GM10266 (cell line): ENCODE data around the gene ZNHIT2.

Source experiments
- DNase-seq: peaks from one replicate; pipeline ENCODE4 v3.0.0; 2012; ENCODE audit errors: extremely low spot score
- TF ChIP-seq, protein P1 (sequence below): IDR thresholded peaks from 2 replicates; pipeline ENCODE4 v1.5.1; 2012; ENCODE audit warnings: mild to moderate bottlenecking, low read depth; ENCODE audit not compliant: control insufficient read depth, insufficient read depth; ENCODE audit errors: missing control alignments

The ZNHIT2 gene

DNA sequence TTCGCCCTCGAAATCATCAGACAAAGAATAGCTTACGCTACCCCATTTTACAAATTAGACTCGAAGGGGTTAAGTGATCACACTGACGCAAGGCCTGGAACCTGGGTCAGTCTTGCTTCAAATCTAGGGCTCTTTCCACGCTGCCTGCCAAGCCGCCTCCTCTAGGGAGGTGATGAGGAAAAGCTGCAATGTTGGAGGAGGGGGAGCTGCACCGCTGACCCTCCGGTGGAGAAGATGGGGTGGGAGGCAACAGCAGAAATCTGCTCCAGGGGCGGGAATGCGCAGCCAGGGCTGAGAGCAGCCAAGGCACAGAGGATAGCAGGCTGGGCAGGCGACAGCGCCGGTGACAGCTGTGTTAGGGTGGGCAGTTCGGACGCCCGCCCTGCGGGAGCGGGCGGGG is 16.2 kb upstream of the ZNHIT2 start:
- DNase-seq: no peak
- TF ChIP-seq, protein P1, sequence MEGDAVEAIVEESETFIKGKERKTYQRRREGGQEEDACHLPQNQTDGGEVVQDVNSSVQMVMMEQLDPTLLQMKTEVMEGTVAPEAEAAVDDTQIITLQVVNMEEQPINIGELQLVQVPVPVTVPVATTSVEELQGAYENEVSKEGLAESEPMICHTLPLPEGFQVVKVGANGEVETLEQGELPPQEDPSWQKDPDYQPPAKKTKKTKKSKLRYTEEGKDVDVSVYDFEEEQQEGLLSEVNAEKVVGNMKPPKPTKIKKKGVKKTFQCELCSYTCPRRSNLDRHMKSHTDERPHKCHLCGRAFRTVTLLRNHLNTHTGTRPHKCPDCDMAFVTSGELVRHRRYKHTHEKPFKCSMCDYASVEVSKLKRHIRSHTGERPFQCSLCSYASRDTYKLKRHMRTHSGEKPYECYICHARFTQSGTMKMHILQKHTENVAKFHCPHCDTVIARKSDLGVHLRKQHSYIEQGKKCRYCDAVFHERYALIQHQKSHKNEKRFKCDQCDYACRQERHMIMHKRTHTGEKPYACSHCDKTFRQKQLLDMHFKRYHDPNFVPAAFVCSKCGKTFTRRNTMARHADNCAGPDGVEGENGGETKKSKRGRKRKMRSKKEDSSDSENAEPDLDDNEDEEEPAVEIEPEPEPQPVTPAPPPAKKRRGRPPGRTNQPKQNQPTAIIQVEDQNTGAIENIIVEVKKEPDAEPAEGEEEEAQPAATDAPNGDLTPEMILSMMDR: no peak

- TF ChIP-seq, protein P1: no peak
- DNase-seq: no peak
Measured at GRCh38 chr11:65132988-65133700, 15.6 kb upstream of the ZNHIT2 start.

- TF ChIP-seq, protein P1: no peak
- DNase-seq: no peak
Measured at GRCh38 chr11:65132238-65132987, 14.9 kb upstream of the ZNHIT2 start.

GRCh38 chr11:65131895-65132237 is 14.4 kb upstream of the ZNHIT2 start:
- no peak for DNase-seq
- TF ChIP-seq, protein P1: no peak

- no peak for DNase-seq
- TF ChIP-seq, protein P1: no peak
Measured at GRCh38 chr11:65131417-65131776, 13.9 kb upstream of the ZNHIT2 start.

DNA sequence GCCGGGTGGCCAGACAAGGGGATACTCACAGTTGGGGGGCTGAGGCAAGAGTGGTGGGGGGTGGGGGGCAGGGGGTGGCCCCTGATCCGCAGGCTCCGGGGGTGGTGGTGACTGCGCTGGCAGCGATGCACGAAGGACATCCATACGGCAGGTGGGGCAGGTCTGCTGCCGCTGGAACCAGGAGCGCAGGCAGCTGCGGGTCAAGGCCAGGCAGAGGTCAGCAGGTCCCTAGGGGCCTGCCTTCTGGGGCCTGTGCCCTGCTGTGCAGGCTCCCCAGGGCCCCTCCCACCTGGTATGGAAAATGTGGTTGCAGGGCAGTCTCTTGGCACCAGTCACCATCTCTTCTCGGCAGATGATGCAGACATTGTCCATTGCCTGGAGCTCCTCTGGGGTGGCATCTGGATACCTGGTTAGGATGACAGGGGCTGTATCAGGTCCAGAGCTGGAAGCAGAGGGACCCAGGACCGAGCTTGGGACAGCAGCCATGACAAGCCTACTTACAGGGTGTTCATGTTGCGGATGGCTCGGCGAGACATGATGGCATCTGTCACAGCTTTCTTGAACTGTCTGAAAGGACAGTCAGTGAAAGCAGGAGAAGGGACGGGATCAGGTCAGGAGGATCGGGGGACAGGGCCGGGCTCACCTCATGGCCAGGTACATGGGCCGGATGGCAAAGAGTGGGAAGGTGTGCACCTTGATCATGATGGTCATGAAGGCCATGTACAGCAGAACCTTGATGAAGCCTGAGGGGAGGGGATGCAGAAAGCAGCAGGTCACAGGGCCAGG is 13.3 kb upstream of the ZNHIT2 start:
- DNase-seq: no peak
- TF ChIP-seq, protein P1: no peak
